K562 (cell line): Measurements from ENCODE around the gene MAP1LC3B2. TPM values are rescaled to one million over a fixed set of nuclear protein-coding genes. Genes with fewer than 3 reads are reported as not detected.

Experiments
- ATAC-seq: fragments of 200-7000 bp; cut with Tn5 transposase; 3 replicates; pipeline ENCODE4 v1.9.1; 2020; ENCODE audit warnings: moderate library complexity
- BruUV-seq: library from RNA; stranded (reverse); fragments of 400-500 nt; replicated peaks from 2 replicates; lab custom pipeline; 2021; lab: Mats Ljungman, UMichigan
- CTCF ChIA-PET: fragments of 300-600 bp; formaldehyde crosslinking; extraction: SDS; loops from one replicate; lab custom pipeline; 2021; ENCODE audit warnings: low intra/inter-chr PET ratio; lab: Yijun Ruan, JAX
- POLR2A ChIA-PET: fragments of 300-600, 350-650 bp; sonication (Branson Sonifier 250); formaldehyde crosslinking; extraction: SDS; loops from one replicate; lab custom pipeline; 2021; ENCODE audit warnings: antibody characterized with exemption, inconsistent platforms; lab: Yijun Ruan, JAX
- DNase-seq, 4 experiments: peaks; one replicate each; pipeline versions ENCODE4 v3.0.0 to v3.0.0-alpha.2; 2011 to 2018; ENCODE audit warnings: low spot score in 3 of 4, mixed read lengths in 3 of 4; ENCODE audit errors: extremely low read depth in 1 of 4
- FAIRE-seq: peaks from 2 replicates; lab custom pipeline; 2011; peaks lifted over from hg19 to GRCh38; lab: Jason Lieb, UNC
- H2AFZ ChIP-seq: 2 replicates; pipeline ENCODE4 v1.6.0; 2011; ENCODE audit warnings: low read depth, low read length, control low read depth, inconsistent platforms
- H3K27ac ChIP-seq: fragments of 200-600 bp; 3 replicates; pipeline ENCODE4 v1.8.0; 2011; ENCODE audit warnings: low read depth, mild to moderate bottlenecking, control low read depth, inconsistent platforms, low read length, moderate library complexity, mixed read lengths; ENCODE audit errors: extremely low read depth
- H3K27me3 ChIP-seq, 2 experiments: fragments of 300-600 bp in 1 of 2; 2 replicates in 1 of 2; 3 replicates in 1 of 2; pipeline versions ENCODE4 v1.6.0 to v1.8.0; 2011; ENCODE audit warnings: inconsistent platforms in 2 of 2, low read length in 2 of 2, mild to moderate bottlenecking in 1 of 2, mixed read lengths in 1 of 2, moderate library complexity in 1 of 2; ENCODE audit not compliant: control insufficient read depth in 2 of 2, insufficient read depth in 2 of 2
- H3K36me3 ChIP-seq: fragments of 300-600 bp; 3 replicates; pipeline ENCODE4 v1.8.0; 2011; ENCODE audit warnings: mild to moderate bottlenecking, low read length, inconsistent platforms; ENCODE audit not compliant: control insufficient read depth, insufficient read depth
- H3K4me1 ChIP-seq, 2 experiments: fragments of 200-600 bp in 1 of 2; replicated peaks in 1 of 2; 2 replicates in 1 of 2; 3 replicates in 1 of 2; pipeline versions ENCODE4 v1.5.1 to v1.8.0; 2011; ENCODE audit warnings: inconsistent platforms in 2 of 2, low read length in 2 of 2, mild to moderate bottlenecking in 1 of 2, mixed read lengths in 1 of 2, moderate library complexity in 1 of 2; ENCODE audit not compliant: control insufficient read depth in 2 of 2, insufficient read depth in 2 of 2
- H3K4me2 ChIP-seq: 2 replicates; pipeline ENCODE4 v1.6.1; 2011; ENCODE audit warnings: low read length, control low read depth, inconsistent platforms, mixed read lengths; ENCODE audit not compliant: insufficient read depth
- H3K4me3 ChIP-seq: fragments of 200-600 bp; sonication (generic), shearing (Covaris generic); 2 replicates; pipeline ENCODE4 v1.5.1; 2016; ENCODE audit warnings: control low read depth, inconsistent platforms
- H3K79me2 ChIP-seq: fragments of 200-600 bp; 3 replicates; pipeline ENCODE4 v1.8.0; 2011; ENCODE audit warnings: low read length, inconsistent platforms; ENCODE audit not compliant: control insufficient read depth, insufficient read depth
- H3K9ac ChIP-seq, 2 experiments: 2 replicates each; pipeline versions ENCODE4 v1.6.0 to v1.6.1; 2011; ENCODE audit warnings: low read depth in 2 of 2, low read length in 2 of 2, control low read depth in 1 of 2, inconsistent platforms in 1 of 2, mild to moderate bottlenecking in 1 of 2, mixed read lengths in 1 of 2; ENCODE audit not compliant: insufficient read depth in 1 of 2
- H3K9me1 ChIP-seq: one replicate; pipeline ENCODE4 v1.6.0; 2011; ENCODE audit warnings: inconsistent platforms, mild to moderate bottlenecking, low read length, moderate library complexity; ENCODE audit not compliant: control insufficient read depth, insufficient read depth
- H3K9me3 ChIP-seq: replicated peaks from 2 replicates; pipeline ENCODE4 v1.5.1; 2011; ENCODE audit warnings: low read depth, low read length, inconsistent platforms; ENCODE audit not compliant: control insufficient read depth, insufficient read depth
- H4K20me1 ChIP-seq: replicated peaks from 2 replicates; pipeline ENCODE4 v1.6.1; 2011; ENCODE audit warnings: low read length, inconsistent platforms, mixed read lengths; ENCODE audit not compliant: control insufficient read depth, insufficient read depth
- CC2D1A ChIP-seq: fragments of 450-650 bp; IDR thresholded peaks from 2 replicates; pipeline ENCODE4 v1.6.1; 2017; ENCODE audit warnings: mild to moderate bottlenecking
- CEBPG ChIP-seq, 3 experiments: fragments of 200-800 bp in 1 of 3; sonication (Bioruptor generic) in 1 of 3; sonication (generic) in 1 of 3; formaldehyde crosslinking in 1 of 3; IDR thresholded peaks in 2 of 3; conservative IDR thresholded peaks in 1 of 3; 2 replicates each; pipeline versions ENCODE4 v1.6.1 to v1.8.0; 2016 to 2022; ENCODE audit warnings: missing compliant biosample characterization in 2 of 3, missing genetic modification characterization in 2 of 3, mild to moderate bottlenecking in 1 of 3, missing genetic modification reagents in 1 of 3
- DPF2 ChIP-seq: fragments of 450-650 bp; IDR thresholded peaks from 2 replicates; pipeline ENCODE4 v1.6.1; 2016
- E2F3 ChIP-seq: fragments of 250-450 bp; sonication (Bioruptor Pico); IDR thresholded peaks from 2 replicates; pipeline ENCODE4 v1.4.0; 2020; ENCODE audit warnings: mild to moderate bottlenecking
- EGR1 ChIP-seq: fragments of 450-650 bp; conservative IDR thresholded peaks from 2 replicates; pipeline ENCODE4 v1.6.1; 2017; ENCODE audit warnings: mild to moderate bottlenecking
- ELF2 ChIP-seq: fragments of 250-450 bp; sonication (Bioruptor Pico); IDR thresholded peaks from 2 replicates; pipeline ENCODE4 v1.5.0; 2021; ENCODE audit warnings: mild to moderate bottlenecking
- HNRNPH1 ChIP-seq: fragments of 200-400 bp; formaldehyde crosslinking; optimal IDR thresholded peaks from 2 replicates; pipeline ENCODE3; 2017; ENCODE audit warnings: low read depth, mild to moderate bottlenecking, low read length, moderate library complexity
- RAD21 ChIP-seq, 2 experiments: fragments of 250-450 bp in 1 of 2; fragments of 450-650 bp in 1 of 2; sonication (Bioruptor Pico) in 1 of 2; formaldehyde crosslinking in 1 of 2; IDR thresholded peaks in 1 of 2; conservative IDR thresholded peaks in 1 of 2; 2 replicates each; pipeline versions ENCODE4 v1.4.0 to v1.8.0; 2020 to 2022; ENCODE audit warnings: mild to moderate bottlenecking in 2 of 2, moderate library complexity in 1 of 2
- SETDB1 ChIP-seq: IDR thresholded peaks from one replicate; pipeline ENCODE4 v1.6.1; 2012; ENCODE audit warnings: low read length, control low read depth, inconsistent platforms
- UBTF ChIP-seq, 2 experiments: IDR thresholded peaks; 2 replicates each; pipeline ENCODE4 v1.6.1; 2012; ENCODE audit warnings: improper control_type of control experiment in 2 of 2, low read depth in 2 of 2, low read length in 2 of 2, borderline replicate concordance in 1 of 2
- ZNF23 ChIP-seq: fragments of 250-450 bp; sonication (Bioruptor Pico); IDR thresholded peaks from 2 replicates; pipeline ENCODE4 v1.4.0; 2020; ENCODE audit warnings: mild to moderate bottlenecking
- ZNF239 ChIP-seq: fragments of 250-450 bp; sonication (Bioruptor Pico); IDR thresholded peaks from 2 replicates; pipeline ENCODE4 v1.4.0; 2020; ENCODE audit warnings: mild to moderate bottlenecking
- ZNF316 ChIP-seq: fragments of 450-650 bp; IDR thresholded peaks from 2 replicates; pipeline ENCODE4 v1.6.1; 2016
- ZNF609 ChIP-seq: sonication (generic); formaldehyde crosslinking; IDR thresholded peaks from 2 replicates; pipeline ENCODE4 v1.8.1; 2023; ENCODE audit warnings: missing genetic modification reagents, mild to moderate bottlenecking, borderline replicate concordance
- WGBS: fragments of 100-300 bp; shearing (Covaris generic); methylation state at CpG from one replicate; pipeline ENCODE4 v1.1.6; 2016; ENCODE audit warnings: low coverage, mixed read lengths; ENCODE audit not compliant: insufficient coverage; ENCODE audit errors: missing lambda C conversion rate; 5-methylcytosine and 5-hydroxymethylcytosine counted together
- in situ Hi-C: fragments of 300-500 bp; cut with MboI; formaldehyde crosslinking; loops from 4 replicates; pipeline ENCODE4 v1.15.0; 2018; ENCODE audit warnings: inconsistent platforms, mixed read lengths
- intact Hi-C: fragments of 100-400 bp; cut with micrococcal nuclease; formaldehyde crosslinking; loops from 2 replicates; pipeline ENCODE4 v1.14.2; 2022
- polyA plus RNA-seq, 8 experiments: library from polyadenylated mRNA; depleted of rRNA in 4 of 8; stranded (reverse) in 5 of 8; unstranded in 3 of 8; fragments of >200 nt; fragmentation: Nextera tagmentation in 2 of 8; fragmentation: Illumina TruSeq in 1 of 8; extraction: Ambion mirVana in 2 of 8; extraction: Trizol in 1 of 8; gene quantifications; 2 replicates each; pipeline versions ENCODE4 v1.2.1 to v1.2.3, GENCODE V29; 2011 to 2014; ENCODE audit warnings: inconsistent platforms in 1 of 8, missing spikeins in 1 of 8
- total RNA-seq, 7 experiments: library from RNA; depleted of rRNA in 6 of 7; stranded (reverse); fragments of >200 nt in 6 of 7; fragmentation: Illumina TruSeq in 2 of 7; extraction: Trizol in 2 of 7; gene quantifications; 2 replicates each; pipeline versions ENCODE4 v1.2.1 to v1.2.3, GENCODE V29; 2011 to 2021; ENCODE audit warnings: low replicate concordance in 1 of 7

Gene MAP1LC3B2
- total and polyA plus RNA-seq, 9 of the 15 experiments (the other 6 are each of a cell fraction or from before 2014, with no cell fraction given), result 0.53 to 2.8 (median 0.76) TPM; not detected in 2

GRCh38 chr12:116601933-116602810 is 43.0 kb downstream of the MAP1LC3B2 start:
- H3K4me3 ChIP-seq, result no peak overlapping the region
- no peaks in the 10 kb centered on the region for H3K9me1 ChIP-seq
- H3K36me3 ChIP-seq, result no peaks in the 10 kb centered on the region
- H3K27me3 ChIP-seq, result no peaks in the 10 kb centered on the region
- in situ Hi-C loops, result no loop called here
- no peak for FAIRE-seq
- BruUV-seq, result no TSS peak
- ChIA-PET CTCF (no interaction called here), POLR2A (interaction anchor here (0.7 to 1.0 kb wide), 2 partner anchors 11 to 94 kb away, joined by 3 to 4 read pairs; no protein-coding TSS in a partner anchor)
- 67% methylated on average over 7 of the region's 7 CpGs for WGBS
- intact Hi-C loops, result no loop called here
- no peaks in the 10 kb centered on the region for H3K79me2 ChIP-seq
- peak overlapping the region; percentile 67 for H2AFZ ChIP-seq
- H3K27ac ChIP-seq, result peak overlapping the region; percentile 15; the same call in 2 of the 3 replicates
- no peak for DNase-seq
- no peaks in the 10 kb centered on the region for H4K20me1 ChIP-seq
- no peak overlapping the region for H3K4me2 ChIP-seq
- H3K9me3 ChIP-seq, result no peaks in the 10 kb centered on the region
- H3K9ac ChIP-seq, result no peak overlapping the region; a peak in 1 of 4 replicates
- H3K4me1 ChIP-seq, result peaks cover 32 to 47% of the 10 kb centered on the region in 2 experiments
- no peak for ATAC-seq
- TF ChIP-seq HNRNPH1 (no peak), ZNF23 (peak; percentile 97), SETDB1 (no peak), ZNF239 (CRISPR knock-in tag) (no peak), E2F3 (CRISPR knock-in tag) (no peak), CEBPG (CRISPR knock-in tag; IDR thresholded peaks at IDR 0.05) (peak; percentile 28; the same call in 1 of the 2 replicates), CEBPG (tag; conservative IDR thresholded peaks at IDR 0.05 in 1 of 2, IDR thresholded peaks at IDR 0.05 in 1 of 2) (peak in 1 of 2 experiments; percentile 66; a peak in 2 of 4 replicates), DPF2 (no peak), ZNF609 (no peak), CC2D1A (no peak), ELF2 (CRISPR knock-in tag) (no peak), EGR1 (no peak), RAD21 (CRISPR knock-in tag; conservative IDR thresholded peaks at IDR 0.05 in 1 of 2, IDR thresholded peaks at IDR 0.05 in 1 of 2) (no peak), UBTF (IDR thresholded peaks at IDR 0.05; ENCODE audit: borderline replicate concordance in 1 of 2, low read depth in 2 of 2, low read length in 2 of 2) (no peak), ZNF316 (peak; percentile 73)
